Panc1 (cell line): ENCODE data around the gene TMOD2. TPM values are rescaled to one million over a fixed set of nuclear protein-coding genes. Genes with fewer than 3 reads are reported as not detected.

Source experiments
- ATAC-seq: fragments of 200-7000 bp; cut with Tn5 transposase; 2 replicates; pipeline ENCODE4 v1.9.1; 2020; ENCODE audit warnings: mild to moderate bottlenecking, moderate library complexity
- BruUV-seq: library from RNA; stranded (reverse); fragments of 400-500 nt; replicated peaks from 2 replicates; lab custom pipeline; 2021; lab: Mats Ljungman, UMichigan
- CTCF ChIA-PET: fragments of 300-600 bp; sonication (Branson Sonifier 250); formaldehyde crosslinking; loops from one replicate; lab custom pipeline; 2022; ENCODE audit warnings: antibody characterized with exemption; lab: Charles Lee
- POLR2A ChIA-PET: fragments of 300-600 bp; sonication (Branson Sonifier 250); formaldehyde crosslinking; loops from one replicate; lab custom pipeline; 2022; ENCODE audit warnings: antibody characterized with exemption; lab: Charles Lee
- DNase-seq: peaks from one replicate; pipeline ENCODE4 v3.0.0-alpha.2; 2010; ENCODE audit warnings: low read depth, low spot score
- H3K27ac ChIP-seq: 2 replicates; pipeline ENCODE4 v1.5.1; 2011; ENCODE audit warnings: mild to moderate bottlenecking, low read length, inconsistent platforms
- H3K27me3 ChIP-seq: fragments of 200-500 bp; sonication (Bioruptor generic); 2 replicates; pipeline ENCODE4 v1.6.0; 2014; ENCODE audit warnings: low read length, inconsistent platforms; ENCODE audit not compliant: control insufficient read depth, insufficient read depth
- H3K36me3 ChIP-seq: fragments of 200-500 bp; sonication (Bioruptor generic); 2 replicates; pipeline ENCODE4 v1.5.1; 2014; ENCODE audit warnings: inconsistent platforms, mild to moderate bottlenecking, low read length, moderate library complexity; ENCODE audit not compliant: control insufficient read depth, insufficient read depth
- H3K4me1 ChIP-seq: 2 replicates; pipeline ENCODE4 v1.5.1; 2011; ENCODE audit warnings: inconsistent platforms, mild to moderate bottlenecking, low read length, moderate library complexity; ENCODE audit not compliant: control insufficient read depth, insufficient read depth
- H3K4me3 ChIP-seq, 2 experiments: 2 replicates each; pipeline ENCODE4 v1.5.1; 2011 to 2012; ENCODE audit warnings: low read depth in 2 of 2, low read length in 2 of 2, mild to moderate bottlenecking in 2 of 2, inconsistent platforms in 1 of 2, moderate library complexity in 1 of 2
- H3K9me3 ChIP-seq: fragments of 200-500 bp; sonication (Bioruptor generic); 2 replicates; pipeline ENCODE4 v1.5.1; 2014; ENCODE audit warnings: low read depth, mild to moderate bottlenecking, inconsistent platforms, low read length, moderate library complexity; ENCODE audit not compliant: control insufficient read depth, insufficient read depth
- POLR2AphosphoS5 ChIP-seq: IDR thresholded peaks from 2 replicates; pipeline ENCODE4 v1.6.1; 2012; ENCODE audit warnings: mild to moderate bottlenecking, low read depth, low read length, moderate library complexity
- REST ChIP-seq, 2 experiments: IDR thresholded peaks; 2 replicates each; pipeline ENCODE4 v1.6.1; 2011 to 2012; ENCODE audit warnings: low read depth in 2 of 2, control low read depth in 1 of 2, low read length in 1 of 2, mild to moderate bottlenecking in 1 of 2, moderate library complexity in 1 of 2; ENCODE audit not compliant: insufficient read depth in 1 of 2
- SIN3A ChIP-seq: IDR thresholded peaks from 2 replicates; pipeline ENCODE4 v1.6.1; 2012; ENCODE audit warnings: low read depth, mild to moderate bottlenecking, low read length, moderate library complexity, borderline replicate concordance; ENCODE audit not compliant: insufficient read depth
- TCF7L2 ChIP-seq: IDR thresholded peaks from 2 replicates; pipeline ENCODE4 v1.6.1; 2011; ENCODE audit warnings: mild to moderate bottlenecking, low read depth, low read length, inconsistent platforms
- in situ Hi-C: cut with HindIII; loops from 2 replicates; pipeline ENCODE4 v1.10.0; 2016; ENCODE audit warnings: low sequenced_read_pairs, low pct_unique_long_range_greater_than_20kb
- intact Hi-C: fragments of 100-400 bp; cut with micrococcal nuclease; formaldehyde crosslinking; loops from one replicate; pipeline ENCODE4 v1.10.0; 2022; ENCODE audit not compliant: unreplicated experiment
- total RNA-seq: library from RNA; stranded (reverse); gene quantifications from one replicate; pipeline ENCODE4 v1.2.1, GENCODE V29; 2021; ENCODE audit not compliant: unreplicated experiment
- TF ChIP-seq, protein P1 (sequence below): fragments of 450-650 bp; IDR thresholded peaks from 2 replicates; pipeline ENCODE4 v1.5.1; 2017; ENCODE audit warnings: mild to moderate bottlenecking

TMOD2 gene
- total RNA-seq, 1 experiment from 2014 or later: 1.7 TPM

DNA sequence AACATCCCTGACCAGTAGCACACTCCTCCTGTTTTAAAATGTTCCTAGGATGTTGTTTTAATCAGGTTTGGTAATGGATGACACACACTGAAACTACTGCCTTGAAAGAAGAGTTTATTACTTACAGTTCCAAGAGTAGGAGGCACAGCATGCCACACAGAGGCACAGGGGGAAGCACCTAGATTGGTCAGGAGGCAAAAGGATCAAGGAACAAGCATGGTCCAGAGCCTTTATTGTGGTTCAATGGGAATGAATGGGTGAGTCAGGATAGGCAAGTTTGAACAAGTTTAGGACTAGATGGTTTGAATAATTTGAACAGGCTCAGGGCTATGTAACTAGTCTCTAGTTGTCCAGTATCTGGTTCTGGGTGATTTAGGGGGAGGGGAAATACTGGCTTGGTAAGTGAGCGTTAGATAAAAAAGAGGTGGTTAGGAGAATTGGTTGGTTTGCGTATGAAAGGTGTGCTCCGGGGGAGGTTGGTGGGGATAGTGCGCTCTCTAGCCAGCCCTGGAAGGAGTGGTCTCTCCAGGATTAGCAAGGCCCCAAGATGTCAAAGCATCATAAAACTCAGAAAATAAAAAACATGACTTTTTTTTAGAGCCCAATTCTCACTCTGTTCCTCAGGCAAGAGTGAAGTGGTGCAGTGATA, 113.1 kb downstream of the TMOD2 start:
- POLR2A ChIA-PET: no interaction called here
- H3K4me3 ChIP-seq: no peak overlapping the region
- H3K9me3 ChIP-seq: no peaks in the 10 kb centered on the region
- DNase-seq (no peak), ATAC-seq (no peak; the same call in 1 of the 2 replicates)
- intact Hi-C loops (no loop called here), in situ Hi-C loops (no loop called here)
- H3K36me3 ChIP-seq: peaks cover 11% of the 10 kb centered on the region
- CTCF ChIA-PET: no interaction called here
- H3K27me3 ChIP-seq: no peaks in the 10 kb centered on the region
- H3K4me1 ChIP-seq: no peaks in the 10 kb centered on the region
- BruUV-seq: no TSS peak
- TF ChIP-seq, protein P1, sequence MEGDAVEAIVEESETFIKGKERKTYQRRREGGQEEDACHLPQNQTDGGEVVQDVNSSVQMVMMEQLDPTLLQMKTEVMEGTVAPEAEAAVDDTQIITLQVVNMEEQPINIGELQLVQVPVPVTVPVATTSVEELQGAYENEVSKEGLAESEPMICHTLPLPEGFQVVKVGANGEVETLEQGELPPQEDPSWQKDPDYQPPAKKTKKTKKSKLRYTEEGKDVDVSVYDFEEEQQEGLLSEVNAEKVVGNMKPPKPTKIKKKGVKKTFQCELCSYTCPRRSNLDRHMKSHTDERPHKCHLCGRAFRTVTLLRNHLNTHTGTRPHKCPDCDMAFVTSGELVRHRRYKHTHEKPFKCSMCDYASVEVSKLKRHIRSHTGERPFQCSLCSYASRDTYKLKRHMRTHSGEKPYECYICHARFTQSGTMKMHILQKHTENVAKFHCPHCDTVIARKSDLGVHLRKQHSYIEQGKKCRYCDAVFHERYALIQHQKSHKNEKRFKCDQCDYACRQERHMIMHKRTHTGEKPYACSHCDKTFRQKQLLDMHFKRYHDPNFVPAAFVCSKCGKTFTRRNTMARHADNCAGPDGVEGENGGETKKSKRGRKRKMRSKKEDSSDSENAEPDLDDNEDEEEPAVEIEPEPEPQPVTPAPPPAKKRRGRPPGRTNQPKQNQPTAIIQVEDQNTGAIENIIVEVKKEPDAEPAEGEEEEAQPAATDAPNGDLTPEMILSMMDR: no peak
- TF ChIP-seq REST (IDR thresholded peaks at IDR 0.05; ENCODE audit: insufficient read depth in 1 of 2, low read depth in 2 of 2, low read length in 1 of 2): no peak
- TF ChIP-seq SIN3A: no peak
- TF ChIP-seq POLR2AphosphoS5: no peak
- TF ChIP-seq TCF7L2: no peak
- H3K27ac ChIP-seq: no peak overlapping the region

DNA sequence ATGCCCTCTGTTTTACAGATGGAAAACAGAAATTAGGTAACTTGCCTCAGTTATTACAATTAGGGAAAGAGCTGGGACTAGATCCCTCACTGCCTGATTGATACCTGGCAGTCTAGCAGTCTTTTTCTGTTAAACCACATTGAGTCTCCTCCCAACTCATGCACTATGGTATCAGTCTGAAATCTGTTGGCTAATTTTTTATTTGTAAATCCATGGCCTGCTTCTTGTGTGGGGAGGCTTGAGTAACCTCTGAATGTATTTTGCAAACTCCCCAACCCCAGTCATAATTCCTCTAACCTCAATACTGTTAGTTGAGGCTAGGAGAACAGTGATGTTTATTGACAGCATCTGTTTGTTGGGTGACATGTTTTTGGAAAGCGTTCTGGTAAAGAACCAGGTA, 113.9 kb downstream of the TMOD2 start:
- ChIA-PET CTCF (no interaction called here), POLR2A (interaction anchor here (0.7 kb wide), 1 partner anchor 13 kb away, joined by 3 read pairs; no protein-coding TSS in a partner anchor)
- H3K4me3 ChIP-seq: no peak overlapping the region
- ATAC-seq: no peak
- no peak for DNase-seq
- in situ Hi-C loops: no loop called here
- TF ChIP-seq POLR2AphosphoS5: no peak
- no TSS peak for BruUV-seq
- peaks cover 11% of the 10 kb centered on the region for H3K36me3 ChIP-seq
- no peaks in the 10 kb centered on the region for H3K4me1 ChIP-seq
- H3K9me3 ChIP-seq: no peaks in the 10 kb centered on the region
- H3K27me3 ChIP-seq: no peaks in the 10 kb centered on the region
- H3K27ac ChIP-seq: no peak overlapping the region
- intact Hi-C loops: no loop called here

Other genes starting within 250 kb of the TMOD2 start
- 37.3 TPM for gene DMXL2, start 128.8 kb upstream of the TMOD2 start, total RNA-seq
- 0.62 TPM for gene SCG3, start 70.1 kb upstream of the TMOD2 start, total RNA-seq
- gene LYSMD2, start 13.9 kb upstream of the TMOD2 start, total RNA-seq: 17.2 TPM
- gene TMOD3, start 78.1 kb downstream of the TMOD2 start, total RNA-seq: 53.4 TPM
- gene LEO1, start 220.2 kb downstream of the TMOD2 start, total RNA-seq: 30.1 TPM